ENCODE results near the gene METTL26. TPM values are rescaled to one million over a fixed set of nuclear protein-coding genes. Genes with fewer than 3 reads are reported as not detected.

The METTL26 gene
- polyA plus RNA-seq, 2 of the 4 experiments (the other 2 are of a cell fraction): 47.2 to 78.3 TPM

- TF ChIP-seq REST (IDR thresholded peaks at IDR 0.05): no peak
These were observed 2.6 kb downstream of the METTL26 start (continued) for GRCh38 chr16:633336-634050.

GRCh38 chr16:632486-633335, 3.4 kb downstream of the METTL26 start:
- TF ChIP-seq RAD21 (conservative IDR thresholded peaks at IDR 0.05 in 1 of 2, IDR thresholded peaks at IDR 0.05 in 1 of 2) (no peak), EP300 (IDR thresholded peaks at IDR 0.05) (no peak), TP53 (CRISPR knock-in tag; IDR thresholded peaks at IDR 0.05) (no peak), MAX (IDR thresholded peaks at IDR 0.05) (no peak), JUNB (IDR thresholded peaks at IDR 0.05) (no peak), CBX8 (IDR thresholded peaks at IDR 0.05) (no peak), FOSB (CRISPR knock-in tag; IDR thresholded peaks at IDR 0.05) (no peak), CHD2 (IDR thresholded peaks at IDR 0.05; ENCODE audit: low read length, partially characterized antibody) (no peak), HOXB5 (CRISPR knock-in tag; IDR thresholded peaks at IDR 0.05) (no peak), RARB (CRISPR knock-in tag; IDR thresholded peaks at IDR 0.05) (no peak), PBX3 (IDR thresholded peaks at IDR 0.05) (no peak), CHD4 (IDR thresholded peaks at IDR 0.05; ENCODE audit: borderline replicate concordance) (no peak)
- no peak for FAIRE-seq
- no peak for DNase-seq (ENCODE audit: low read depth in 1 of 2, low spot score in 1 of 2)
- Histone ChIP-seq H3K27ac (no peak overlapping the region), H3K4me2 (no peak overlapping the region), H3K9me3 (no peaks in the 10 kb centered on the region), H3K4me3 (no peak overlapping the region), H3K4me1 (peaks cover 37% of the 10 kb centered on the region)
- ATAC-seq: no peak
- WGBS (ENCODE audit: missing lambda C conversion rate): 96% methylated on average over 35 of the region's 67 CpGs
- CTCF ChIA-PET: no interaction called here
- POLR2A ChIA-PET: no interaction called here

GRCh38 chr16:631808-632358, 4.2 kb downstream of the METTL26 start:
- peaks cover 40% of the 10 kb centered on the region for H3K4me1 ChIP-seq
- TF ChIP-seq ZSCAN20 (CRISPR knock-in tag; IDR thresholded peaks at IDR 0.05): no peak
- TF ChIP-seq CHD2 (IDR thresholded peaks at IDR 0.05; ENCODE audit: low read length, partially characterized antibody): no peak
- TF ChIP-seq REST (IDR thresholded peaks at IDR 0.05): no peak
- TF ChIP-seq FOSB (CRISPR knock-in tag; IDR thresholded peaks at IDR 0.05): no peak
- TF ChIP-seq E2F6 (IDR thresholded peaks at IDR 0.05; ENCODE audit: borderline replicate concordance, low read depth): no peak
- TF ChIP-seq RAD21 (conservative IDR thresholded peaks at IDR 0.05 in 1 of 2, IDR thresholded peaks at IDR 0.05 in 1 of 2): no peak
- TF ChIP-seq PBX3 (IDR thresholded peaks at IDR 0.05): no peak
- TF ChIP-seq MAX (IDR thresholded peaks at IDR 0.05): no peak
- H3K9me3 ChIP-seq: no peaks in the 10 kb centered on the region
- WGBS (ENCODE audit: missing lambda C conversion rate): 86% methylated on average over 8 of the region's 9 CpGs
- H3K4me3 ChIP-seq: no peak overlapping the region
- H3K4me2 ChIP-seq: no peak overlapping the region
- ATAC-seq (no peak), FAIRE-seq (no peak), DNase-seq (ENCODE audit: low read depth in 1 of 2, low spot score in 1 of 2) (no peak)
- ChIA-PET POLR2A (no interaction called here), CTCF (interaction anchor here (0.5 kb wide), 1 partner anchor 1687 kb away, joined by 3 read pairs; no protein-coding TSS in a partner anchor)
- no peak overlapping the region for H3K27ac ChIP-seq

All from A549 (cell line).